ENCODE results near the gene FAM193A.

GRCh38 chr4:2624782-2625530 lies 88.5 kb downstream of the FAM193A start:
- TF ChIP-seq CTCF (IDR thresholded peaks at IDR 0.05) (no peak), POLR2A (IDR thresholded peaks at IDR 0.05) (no peak)
